Keratinocyte (primary cell): ENCODE results near the gene ZNF333. TPM values are rescaled to one million over a fixed set of nuclear protein-coding genes. Genes with fewer than 3 reads are reported as not detected.
A peak's percentile ranks its signal among the peaks of the same experiment; 100 is the strongest.
"Not testable (repeated sequence)": the region's sequence is repeated elsewhere in the genome, so short reads cannot be mapped to it uniquely, and the experiment has no call there.

Experiments
- DNase-seq: peaks from one replicate; pipeline ENCODE4 v3.0.0-alpha.2; 2011; ENCODE audit warnings: low read depth, missing footprints, low spot score
- FAIRE-seq: peaks from 2 replicates; lab custom pipeline; 2011; peaks lifted over from hg19 to GRCh38; lab: Jason Lieb, UNC
- H2AFZ ChIP-seq: 2 replicates; pipeline ENCODE4 v1.6.0; 2012; ENCODE audit warnings: low read length, control low read depth, inconsistent platforms; ENCODE audit not compliant: control insufficient read depth
- H3K27ac ChIP-seq: 2 replicates; pipeline ENCODE4 v1.5.1; 2011; ENCODE audit warnings: low read length; ENCODE audit not compliant: control insufficient read depth, insufficient read depth
- H3K27me3 ChIP-seq: 3 replicates; pipeline ENCODE4 v1.6.0; 2011; ENCODE audit warnings: low read length; ENCODE audit not compliant: control insufficient read depth, insufficient read depth; ENCODE audit errors: extremely low read depth
- H3K36me3 ChIP-seq, 2 experiments: 2 replicates in 1 of 2; 3 replicates in 1 of 2; pipeline ENCODE4 v1.5.1; 2011; ENCODE audit warnings: low read length in 2 of 2, mild to moderate bottlenecking in 1 of 2; ENCODE audit not compliant: control insufficient read depth in 2 of 2, insufficient read depth in 2 of 2; ENCODE audit errors: extremely low read depth in 1 of 2
- H3K4me1 ChIP-seq: 3 replicates; pipeline ENCODE4 v1.5.1; 2011; ENCODE audit warnings: low read length; ENCODE audit not compliant: control insufficient read depth, insufficient read depth; ENCODE audit errors: extremely low read depth
- H3K4me2 ChIP-seq: 3 replicates; pipeline ENCODE4 v1.6.0; 2011; ENCODE audit warnings: low read depth, low read length; ENCODE audit not compliant: control insufficient read depth, insufficient read depth; ENCODE audit errors: extremely low read depth
- H3K4me3 ChIP-seq, 3 experiments: fragments of 200-600 bp in 1 of 3; sonication (generic) in 1 of 3; 2 replicates in 2 of 3; 3 replicates in 1 of 3; pipeline ENCODE4 v1.5.1; 2011 to 2016; ENCODE audit warnings: low read length in 3 of 3, mild to moderate bottlenecking in 3 of 3, control low read depth in 2 of 3, inconsistent platforms in 1 of 3, low read depth in 1 of 3, mixed read lengths in 1 of 3, mixed run types in 1 of 3, moderate library complexity in 1 of 3; ENCODE audit not compliant: control insufficient read depth in 2 of 3, insufficient read depth in 2 of 3; ENCODE audit errors: extremely low read depth in 1 of 3
- H3K79me2 ChIP-seq: 2 replicates; pipeline ENCODE4 v1.6.0; 2012; ENCODE audit warnings: low read length; ENCODE audit not compliant: control insufficient read depth, insufficient read depth
- H3K9ac ChIP-seq: 3 replicates; pipeline ENCODE4 v1.6.0; 2011; ENCODE audit warnings: low read length; ENCODE audit not compliant: control insufficient read depth, insufficient read depth; ENCODE audit errors: extremely low read depth
- H3K9me1 ChIP-seq: 3 replicates; pipeline ENCODE4 v1.6.0; 2011; ENCODE audit warnings: low read length; ENCODE audit not compliant: control insufficient read depth, insufficient read depth; ENCODE audit errors: extremely low read depth
- H3K9me3 ChIP-seq: 2 replicates; pipeline ENCODE4 v1.5.1; 2012; ENCODE audit warnings: low read depth, low read length; ENCODE audit not compliant: control insufficient read depth
- H4K20me1 ChIP-seq: 3 replicates; pipeline ENCODE4 v1.6.0; 2011; ENCODE audit warnings: low read length; ENCODE audit not compliant: control insufficient read depth, insufficient read depth; ENCODE audit errors: extremely low read depth
- CTCF ChIP-seq, 3 experiments: IDR thresholded peaks in 1 of 3; conservative IDR thresholded peaks in 1 of 3; optimal IDR thresholded peaks in 1 of 3; 2 replicates in 2 of 3; 3 replicates in 1 of 3; pipeline versions ENCODE3 to v1.5.1; 2011; ENCODE audit warnings: low read length in 3 of 3, mild to moderate bottlenecking in 3 of 3, moderate library complexity in 2 of 3, control low read depth in 1 of 3, inconsistent platforms in 1 of 3; ENCODE audit not compliant: insufficient read depth in 2 of 3; ENCODE audit errors: extremely low read depth in 1 of 3
- EZH2 ChIP-seq: IDR thresholded peaks from one replicate; pipeline ENCODE4 v1.6.1; 2012; ENCODE audit warnings: inconsistent platforms, mild to moderate bottlenecking, low read length, moderate library complexity
- dilution Hi-C: fragments of 300-500 bp; cut with MboI; formaldehyde crosslinking; loops from one replicate; pipeline ENCODE4 v1.7.0; 2020; ENCODE audit warnings: low sequenced_read_pairs; ENCODE audit not compliant: extremely low pct_ligation_motif_present
- polyA plus RNA-seq, 5 experiments: library from polyadenylated mRNA; depleted of rRNA in 3 of 5; stranded (reverse) in 3 of 5; stranded (forward) in 1 of 5; unstranded in 1 of 5; fragments of >200 nt; gene quantifications; 1 replicate in 1 of 5; 2 replicates in 3 of 5; 3 replicates in 1 of 5; pipeline versions ENCODE4 v1.2.1 to v1.2.3, GENCODE V29; 2011 to 2012; ENCODE audit warnings: missing spikeins in 2 of 5, low read depth in 1 of 5, low replicate concordance in 1 of 5

The ZNF333 gene
- polyA plus RNA-seq, 1 donor (not counting 4 experiments of a cell fraction or from before 2014, with no cell fraction given), result 3.6 TPM

GRCh38 chr19:14775869-14776586 lies 86.2 kb downstream of the ZNF333 start:
- Histone ChIP-seq H3K36me3 (peaks cover 0 to 10% of the 10 kb centered on the region in 2 experiments), H2AFZ (peak overlapping the region; percentile 69), H3K9me3 (no peaks in the 10 kb centered on the region), H3K79me2 (no peaks in the 10 kb centered on the region), H3K9me1 (no peaks in the 10 kb centered on the region), H3K9ac (peak overlapping the region; percentile 60), H3K27ac (no peak overlapping the region), H3K4me2 (peak overlapping the region; percentile 65), H3K4me1 (peaks cover 5% of the 10 kb centered on the region), H3K27me3 (no peaks in the 10 kb centered on the region), H3K4me3 (peak overlapping the region; percentile 58 to 67 (median 61)), H4K20me1 (no peaks in the 10 kb centered on the region)
- TF ChIP-seq CTCF (optimal IDR thresholded peaks at IDR 0.05 in 1 of 3, IDR thresholded peaks at IDR 0.05 in 1 of 3, conservative IDR thresholded peaks at IDR 0.05 in 1 of 3; ENCODE audit: extremely low read depth in 1 of 3, insufficient read depth in 2 of 3, low read length in 3 of 3) (peak in 1 of 3 experiments; percentile 23), EZH2 (no peak)
- dilution Hi-C loops, result no loop called here
- DNase-seq, result no peak
- no peak for FAIRE-seq

DNA sequence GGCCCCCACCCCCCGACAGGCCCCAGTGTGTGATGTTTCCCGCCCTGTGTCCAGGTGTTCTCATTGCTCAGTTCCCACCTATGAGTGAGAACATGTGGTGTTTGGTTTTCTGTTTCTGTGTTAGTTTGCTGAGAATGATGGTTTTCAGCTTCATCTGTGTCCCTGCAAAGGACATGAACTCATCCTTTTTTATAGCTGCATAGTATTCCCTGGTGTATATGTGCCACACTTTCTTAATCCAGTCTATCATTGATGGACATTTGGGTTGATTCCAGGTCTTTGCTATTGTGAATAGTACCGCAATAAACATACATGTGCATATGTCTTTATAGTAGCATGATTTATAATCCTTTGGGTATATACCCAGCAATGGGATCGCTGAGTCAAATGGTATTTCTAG lies 87.8 kb downstream of the ZNF333 start:
- H3K4me1 ChIP-seq, dilution Hi-C loops, H3K9me3 ChIP-seq, H3K9me1 ChIP-seq, DNase-seq, FAIRE-seq, H4K20me1 ChIP-seq, H3K4me2 ChIP-seq, H3K79me2 ChIP-seq, H3K27ac ChIP-seq, H2AFZ ChIP-seq, H3K27me3 ChIP-seq, H3K4me3 ChIP-seq, H3K9ac ChIP-seq, H3K36me3 ChIP-seq: not testable (repeated sequence)

- H3K36me3 ChIP-seq, H4K20me1 ChIP-seq, dilution Hi-C loops, H3K27ac ChIP-seq, H3K9ac ChIP-seq, H3K4me3 ChIP-seq, H2AFZ ChIP-seq, H3K9me3 ChIP-seq, H3K4me2 ChIP-seq, H3K9me1 ChIP-seq, H3K27me3 ChIP-seq, H3K4me1 ChIP-seq, FAIRE-seq, DNase-seq, H3K79me2 ChIP-seq: not testable (repeated sequence)
Observed at GRCh38 chr19:14778110-14778845, 88.4 kb downstream of the ZNF333 start, which contains the start of gene ADGRE2. TSS of gene ADGRE2 (minus strand) at chr19:14778560. CDS start at chr19:14776756, 1,804 bp downstream.
